Sigmoid colon (tissue), 4 donors: ENCODE measurements around the gene FAM89A.

Experiments used
- EP300 ChIP-seq, 4 donors: sonication (generic); formaldehyde crosslinking; IDR thresholded peaks; one replicate each; pipeline ENCODE4 v1.6.1; 2017; ENCODE audit warnings: antibody characterized with exemption in 4 of 4
- POLR2A ChIP-seq, 2 donors: fragments of 450-650 bp; IDR thresholded peaks; one replicate each; pipeline ENCODE4 v1.6.1; 2016; ENCODE audit warnings: antibody characterized with exemption in 2 of 2, mild to moderate bottlenecking in 2 of 2, moderate library complexity in 2 of 2
- POLR2AphosphoS5 ChIP-seq, 4 donors: sonication (generic); formaldehyde crosslinking; IDR thresholded peaks; one replicate each; pipeline ENCODE4 v1.6.1; 2017; ENCODE audit warnings: antibody characterized with exemption in 4 of 4
- TF ChIP-seq, protein P1 (sequence below), 4 experiments: fragments of 450-650 bp in 3 of 4; fragments of 200-600 bp in 1 of 4; IDR thresholded peaks; one replicate each; pipeline ENCODE4 v1.5.1; 2016 to 2019; ENCODE audit warnings: antibody characterized with exemption in 4 of 4, mild to moderate bottlenecking in 3 of 4, moderate library complexity in 2 of 4

DNA sequence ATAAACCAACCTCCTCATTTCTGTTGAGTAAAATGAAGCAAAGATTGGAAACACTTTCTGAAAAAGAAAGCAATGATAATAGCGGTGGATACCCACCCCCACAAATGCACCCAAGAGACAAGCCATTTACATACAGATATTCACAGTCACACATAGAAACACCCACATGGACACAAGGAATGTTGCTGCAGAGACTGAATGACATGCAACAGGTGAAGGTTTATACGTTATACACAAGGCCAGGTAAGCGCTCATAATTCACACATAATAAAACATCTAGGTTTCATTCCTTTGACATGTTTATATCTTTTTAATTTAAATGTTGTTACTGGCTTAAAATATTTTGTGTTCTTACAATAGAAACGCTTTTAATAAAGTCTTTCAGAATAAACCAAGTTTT lies 39.9 kb downstream of the FAM89A start:
- TF ChIP-seq, protein P1, sequence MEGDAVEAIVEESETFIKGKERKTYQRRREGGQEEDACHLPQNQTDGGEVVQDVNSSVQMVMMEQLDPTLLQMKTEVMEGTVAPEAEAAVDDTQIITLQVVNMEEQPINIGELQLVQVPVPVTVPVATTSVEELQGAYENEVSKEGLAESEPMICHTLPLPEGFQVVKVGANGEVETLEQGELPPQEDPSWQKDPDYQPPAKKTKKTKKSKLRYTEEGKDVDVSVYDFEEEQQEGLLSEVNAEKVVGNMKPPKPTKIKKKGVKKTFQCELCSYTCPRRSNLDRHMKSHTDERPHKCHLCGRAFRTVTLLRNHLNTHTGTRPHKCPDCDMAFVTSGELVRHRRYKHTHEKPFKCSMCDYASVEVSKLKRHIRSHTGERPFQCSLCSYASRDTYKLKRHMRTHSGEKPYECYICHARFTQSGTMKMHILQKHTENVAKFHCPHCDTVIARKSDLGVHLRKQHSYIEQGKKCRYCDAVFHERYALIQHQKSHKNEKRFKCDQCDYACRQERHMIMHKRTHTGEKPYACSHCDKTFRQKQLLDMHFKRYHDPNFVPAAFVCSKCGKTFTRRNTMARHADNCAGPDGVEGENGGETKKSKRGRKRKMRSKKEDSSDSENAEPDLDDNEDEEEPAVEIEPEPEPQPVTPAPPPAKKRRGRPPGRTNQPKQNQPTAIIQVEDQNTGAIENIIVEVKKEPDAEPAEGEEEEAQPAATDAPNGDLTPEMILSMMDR (IDR thresholded peaks at IDR 0.05) = no peak
- TF ChIP-seq POLR2A (IDR thresholded peaks at IDR 0.05) (no peak), POLR2AphosphoS5 (IDR thresholded peaks at IDR 0.05) (no peak), EP300 (IDR thresholded peaks at IDR 0.05) (no peak)
